ENCODE results near the gene MYH16.

- TF ChIP-seq CTCF (IDR thresholded peaks at IDR 0.05 in 2 of 3, conservative IDR thresholded peaks at IDR 0.05 in 1 of 3; ENCODE audit: borderline replicate concordance in 1 of 3, insufficient read depth in 1 of 3, low read depth in 2 of 3, low read length in 2 of 3) (no peak), EZH2 (IDR thresholded peaks at IDR 0.05) (no peak), CEBPB (IDR thresholded peaks at IDR 0.05; ENCODE audit: low read depth) (no peak), SRF (IDR thresholded peaks at IDR 0.05; ENCODE audit: low read depth) (no peak), MAX (IDR thresholded peaks at IDR 0.05) (no peak), POLR2A (IDR thresholded peaks at IDR 0.05; ENCODE audit: borderline replicate concordance, extremely low read depth, insufficient read depth, insufficient read length) (no peak), EZH2phosphoT487 (IDR thresholded peaks at IDR 0.05; ENCODE audit: borderline replicate concordance) (no peak)
Observed at GRCh38 chr7:99254390-99254789, 18.2 kb upstream of the MYH16 start.

All from HCT116 (cell line).